Right kidney (tissue), 1 donor: Measurements from ENCODE around the gene TNIP2.

ENCODE experiments used
- DNase-seq: peaks from one replicate; pipeline ENCODE4 v3.0.0-alpha.2; 2016

TNIP2 gene

DNA sequence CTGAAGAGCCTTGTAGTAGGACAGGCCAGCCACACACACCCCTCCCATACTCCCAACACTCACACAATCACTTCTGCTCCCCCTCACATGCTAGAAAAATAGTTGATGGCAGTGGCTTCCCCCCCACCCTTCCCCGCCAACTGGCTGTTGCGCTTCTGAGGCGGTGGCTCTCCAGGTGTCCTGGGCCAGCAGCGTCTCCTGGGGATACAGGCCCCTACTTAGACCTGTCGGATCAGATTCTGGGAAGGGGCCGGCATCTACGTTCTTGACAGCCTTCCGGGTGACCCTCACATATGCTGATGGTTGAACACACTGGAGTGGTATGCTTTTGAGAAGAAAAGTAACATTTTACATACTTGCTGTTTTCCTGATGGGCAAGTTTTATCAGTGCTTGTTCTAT is 39.9 kb downstream of the TNIP2 start:
- DNase-seq, result no peak

DNA sequence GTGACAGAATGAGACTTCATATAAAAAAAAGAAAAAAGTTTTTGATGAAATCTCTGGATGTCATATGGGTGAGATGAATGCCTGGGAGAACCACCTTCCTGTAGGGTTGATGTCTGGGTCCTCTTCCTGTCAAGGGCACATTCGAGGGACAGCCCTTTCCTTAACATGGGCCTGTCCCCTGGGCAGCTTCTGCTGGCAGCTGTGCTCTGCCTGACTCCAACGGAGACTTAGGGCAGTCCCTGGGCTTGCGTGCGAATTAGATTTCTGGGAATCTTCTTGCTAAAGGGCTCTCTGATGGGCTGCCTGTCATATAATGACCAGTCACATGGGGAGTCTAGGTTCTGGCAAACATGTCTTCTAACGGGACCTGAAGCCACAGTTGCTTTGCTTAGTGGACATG is 40.7 kb downstream of the TNIP2 start:
- no peak for DNase-seq

DNA sequence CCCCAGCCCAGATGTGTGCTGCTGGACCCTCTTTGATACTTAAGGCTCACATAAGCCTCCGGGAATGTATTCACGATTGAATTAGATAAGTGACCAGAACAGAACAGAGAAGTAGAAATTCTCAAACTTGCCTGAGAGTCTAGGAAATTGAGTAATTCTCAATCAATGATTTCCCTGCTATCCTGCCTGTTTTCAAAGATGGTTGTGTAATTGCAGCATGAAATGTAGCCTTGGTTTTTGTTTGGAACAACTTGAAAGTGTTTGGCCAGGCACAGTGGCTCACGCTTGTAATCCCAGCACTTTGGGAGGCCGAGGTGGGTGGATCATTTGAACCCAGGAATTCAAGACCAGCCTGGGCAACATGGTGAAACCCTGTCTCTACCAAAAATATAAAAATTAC is 41.2 kb downstream of the TNIP2 start:
- no peak for DNase-seq

DNA sequence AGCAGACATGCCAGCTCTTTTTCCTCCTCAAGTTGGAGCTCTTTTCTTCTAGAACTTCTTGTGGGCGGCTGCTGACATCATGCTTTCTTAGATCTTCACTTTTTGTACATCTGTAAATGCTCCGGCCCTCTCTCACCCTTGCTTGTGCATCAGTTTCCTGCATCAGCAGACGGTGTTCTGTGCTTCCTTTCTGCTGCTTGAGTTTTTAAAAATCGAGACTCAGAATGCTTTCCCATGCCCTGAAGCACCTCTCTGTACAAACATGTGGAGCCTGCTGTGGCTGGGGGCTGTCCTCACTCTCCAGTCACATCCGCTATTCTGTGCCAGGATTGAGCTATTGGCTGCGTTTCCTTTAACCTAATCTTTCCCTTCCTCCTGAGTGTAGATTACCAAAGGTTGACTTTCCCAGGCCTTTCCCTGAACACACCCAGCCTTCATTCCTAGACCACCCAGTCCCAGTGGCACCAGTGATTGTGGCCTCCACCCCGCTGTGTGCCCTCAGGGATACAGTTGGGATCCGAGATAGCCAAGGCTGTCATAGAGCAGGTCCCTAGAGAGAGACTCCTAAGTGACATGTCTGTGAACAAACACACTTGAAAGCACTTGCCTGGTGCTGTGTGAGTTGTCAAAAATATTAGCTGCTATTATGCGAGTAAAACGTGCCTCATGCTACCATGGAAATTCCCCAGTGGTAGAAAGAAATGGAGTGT is 41.9 kb downstream of the TNIP2 start:
- no peak for DNase-seq

DNA sequence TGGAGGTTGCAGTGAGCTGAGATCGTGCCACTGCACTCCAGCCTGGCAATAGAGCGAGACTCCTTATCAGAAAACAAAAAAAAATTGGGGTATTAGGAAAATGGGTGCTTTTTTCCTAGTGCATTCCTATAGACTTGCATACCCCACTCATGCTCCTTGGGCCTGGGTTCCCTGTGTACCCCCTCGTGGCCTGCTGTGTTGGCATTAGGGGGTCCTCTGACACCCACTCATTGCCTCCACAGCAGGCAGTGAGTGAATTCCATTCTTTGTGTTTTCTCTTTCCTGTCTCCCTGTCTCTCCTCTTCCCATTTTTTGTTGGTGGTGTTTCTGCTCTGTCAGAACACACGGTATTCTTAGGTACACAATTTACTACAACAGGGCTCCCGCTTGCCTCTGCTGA is 42.8 kb downstream of the TNIP2 start:
- DNase-seq, result no peak

DNA sequence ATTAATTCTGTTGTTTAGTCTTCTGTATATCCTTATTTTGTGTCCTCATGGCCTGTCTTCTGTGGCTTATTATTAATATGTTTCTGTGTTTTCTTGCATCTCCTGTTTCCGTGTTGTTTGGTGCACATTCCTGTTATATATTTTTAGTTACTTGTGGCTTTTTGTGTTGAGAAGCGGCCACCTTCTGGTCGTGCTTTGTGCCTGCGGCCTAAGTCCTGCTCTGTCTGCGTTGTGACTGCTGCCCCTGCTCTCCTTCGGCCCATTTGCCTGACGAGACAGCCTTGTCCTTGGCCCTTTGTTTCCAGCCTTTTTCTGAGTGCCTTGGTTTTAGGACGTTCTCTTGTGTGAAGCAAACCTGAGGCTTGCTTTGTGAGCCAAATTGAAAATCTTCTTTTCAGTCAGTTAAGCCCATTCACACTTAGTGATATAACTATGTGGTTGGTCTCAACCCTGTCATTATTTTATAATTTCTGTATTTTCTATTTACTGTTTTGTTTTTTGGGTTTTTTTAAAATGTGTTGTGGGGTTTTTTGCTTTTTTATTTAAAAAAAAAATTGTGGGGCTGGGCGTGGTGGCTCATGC is 43.8 kb downstream of the TNIP2 start:
- DNase-seq, result no peak

DNA sequence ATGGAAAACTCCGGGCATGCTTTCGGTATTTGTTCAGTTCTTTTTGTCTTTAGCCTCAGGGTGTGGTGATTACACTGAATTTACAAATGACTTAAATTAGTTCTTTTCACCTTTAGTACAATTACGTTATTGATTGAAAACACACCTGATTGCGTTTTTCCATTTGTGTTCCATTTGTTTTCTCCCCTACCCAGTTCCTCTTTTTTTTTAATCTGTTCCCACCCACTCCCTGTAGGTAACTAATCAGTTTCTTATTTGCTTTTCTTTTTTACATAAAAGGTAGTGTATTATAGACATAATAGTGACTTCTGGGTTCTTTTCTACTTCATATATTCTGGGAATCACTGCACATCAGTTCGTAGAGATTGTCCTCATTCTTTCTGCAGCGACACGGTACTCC is 53.4 kb downstream of the TNIP2 start:
- DNase-seq, result no peak

DNA sequence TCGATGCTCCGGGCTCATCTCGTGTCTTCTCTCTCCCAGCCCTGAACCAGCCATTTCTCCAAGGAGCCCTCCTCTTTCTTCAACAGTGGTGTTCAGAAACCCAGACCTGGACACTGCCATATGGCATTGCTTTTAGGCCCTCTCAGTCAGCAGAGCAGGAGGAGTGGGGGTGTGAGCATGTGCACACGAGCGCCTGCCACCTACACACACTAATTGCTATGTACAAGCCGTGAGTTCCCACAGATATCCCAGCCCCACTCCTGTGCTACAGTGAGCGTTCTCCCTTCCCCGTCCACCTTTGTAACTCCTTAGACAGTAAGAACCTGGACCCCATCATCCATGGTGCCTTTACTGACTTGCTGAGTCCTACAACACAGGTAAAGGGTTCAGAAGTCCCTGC is 53.8 kb downstream of the TNIP2 start:
- no peak for DNase-seq

DNA sequence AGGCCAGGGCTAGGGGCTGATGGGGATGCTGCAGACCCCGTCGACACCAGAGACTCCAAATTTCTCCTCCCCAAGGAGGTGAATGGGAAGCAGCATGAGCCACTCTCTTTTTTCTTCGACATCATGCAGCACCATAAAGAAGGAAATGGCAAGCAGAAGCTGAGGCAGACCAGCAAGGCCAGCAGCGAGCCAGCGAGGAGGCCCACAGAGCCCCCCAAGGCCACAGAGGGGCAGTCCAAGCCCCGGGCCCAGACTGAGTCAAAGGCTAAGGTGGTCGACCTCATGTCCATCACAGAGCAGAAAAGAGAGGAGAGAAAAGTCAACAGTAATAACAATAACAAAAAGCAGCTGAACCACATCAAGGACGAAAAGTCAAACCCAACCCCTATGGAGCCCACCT is 56.1 kb downstream of the TNIP2 start:
- DNase-seq, result no peak

DNA sequence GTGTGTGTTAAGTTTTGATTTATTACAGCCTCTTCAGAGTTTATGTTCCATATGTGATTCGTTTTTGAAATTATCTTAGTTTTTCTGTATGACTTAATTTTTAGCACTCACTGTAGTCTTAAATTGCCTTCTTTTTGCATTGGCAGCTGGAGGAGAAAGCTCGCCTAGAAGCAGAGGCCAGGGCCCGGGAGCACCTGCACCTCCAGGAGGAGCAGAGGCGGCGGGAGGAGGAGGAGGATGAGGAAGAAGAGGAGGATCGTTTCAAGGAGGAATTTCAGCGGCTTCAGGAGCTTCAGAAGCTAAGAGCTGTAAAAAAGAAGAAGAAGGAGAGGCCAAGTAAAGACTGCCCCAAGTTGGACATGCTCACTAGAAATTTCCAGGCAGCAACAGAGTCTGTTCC is 56.6 kb downstream of the TNIP2 start:
- DNase-seq, result no peak

DNA sequence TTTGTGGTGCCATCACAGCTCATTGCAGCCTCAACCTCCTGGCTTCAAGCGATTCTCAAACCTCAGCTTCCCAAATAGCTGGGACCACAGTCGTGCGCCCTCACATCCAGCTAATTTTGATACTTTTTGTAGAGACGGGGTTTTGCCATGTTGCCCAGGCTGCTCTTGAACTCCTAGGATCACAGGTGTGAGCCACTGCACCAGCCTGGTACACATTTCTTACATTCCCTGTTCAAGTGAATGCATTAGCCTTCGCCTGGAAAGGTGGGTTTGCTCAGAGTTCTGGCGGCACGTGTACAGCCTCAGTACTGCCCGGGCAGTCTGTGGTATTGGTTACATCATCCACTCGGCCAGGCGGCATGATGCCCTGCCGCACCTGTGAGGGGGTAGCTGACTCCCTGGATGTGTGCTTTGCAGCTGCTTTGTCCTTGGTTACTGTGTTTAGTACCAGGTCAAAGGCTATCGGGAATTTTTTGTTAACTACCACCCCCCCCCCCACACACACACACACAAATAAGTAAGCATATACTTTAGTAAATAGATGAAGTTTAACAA is 57.1 kb downstream of the TNIP2 start:
- no peak for DNase-seq

DNA sequence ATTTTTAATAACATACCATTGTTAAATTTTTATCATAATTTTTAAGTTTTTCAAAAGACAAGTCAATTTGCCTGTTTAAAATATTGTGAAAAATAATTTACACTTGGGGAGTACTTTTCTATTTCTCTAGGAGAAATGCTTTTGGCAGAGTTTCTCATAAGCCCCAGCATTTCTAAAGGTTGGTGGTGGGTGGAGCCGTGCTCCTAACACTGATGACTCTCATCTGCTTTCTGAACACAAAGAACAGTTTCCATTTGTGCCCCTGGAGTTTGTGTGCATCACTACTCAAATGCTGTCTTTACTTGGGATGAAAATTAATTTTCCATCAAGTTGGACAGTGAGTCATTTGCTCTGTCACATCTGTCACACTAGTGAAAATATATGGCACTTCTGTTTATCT is 57.6 kb downstream of the TNIP2 start:
- no peak for DNase-seq

DNA sequence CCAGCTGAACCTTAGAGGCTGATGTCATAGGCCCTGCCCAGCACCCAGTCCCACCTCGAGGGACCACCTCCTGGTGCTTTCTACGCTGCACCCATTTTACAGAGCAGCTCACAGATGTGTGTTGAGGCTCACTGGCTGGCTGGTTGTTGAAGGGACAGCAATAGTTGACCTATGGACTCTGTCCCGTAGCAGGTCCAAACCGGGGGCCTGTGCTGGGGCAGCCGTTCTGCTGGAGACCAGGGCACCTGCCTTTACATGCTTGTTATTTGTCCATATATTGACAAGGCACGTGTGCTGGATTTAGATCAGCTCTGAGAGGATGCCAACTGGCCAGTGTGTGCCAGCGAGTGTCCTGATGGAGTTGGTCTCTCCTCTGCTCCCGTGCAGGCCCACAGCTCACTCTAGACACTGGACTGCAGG is 58.1 kb downstream of the TNIP2 start:
- no peak for DNase-seq

DNA sequence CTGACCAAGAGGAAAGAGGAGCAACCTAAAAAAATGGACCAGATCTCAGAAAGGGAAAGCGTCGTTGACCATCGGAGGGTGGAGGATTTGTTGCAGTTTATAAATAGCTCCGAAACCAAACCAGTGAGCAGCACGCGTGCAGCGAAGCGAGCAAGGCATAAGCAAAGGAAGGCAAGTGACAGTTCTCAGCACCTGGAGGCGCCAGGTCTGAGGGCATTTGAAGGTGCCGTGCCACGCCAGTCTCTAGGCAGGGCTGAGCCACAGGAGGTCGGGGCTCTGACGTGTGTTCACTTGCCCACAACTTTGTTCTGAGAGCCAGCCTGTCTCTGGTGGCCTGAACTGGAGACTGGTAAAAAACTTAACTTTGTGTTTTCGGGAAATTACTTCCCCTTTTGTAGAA is 59.7 kb downstream of the TNIP2 start:
- DNase-seq, result no peak

DNA sequence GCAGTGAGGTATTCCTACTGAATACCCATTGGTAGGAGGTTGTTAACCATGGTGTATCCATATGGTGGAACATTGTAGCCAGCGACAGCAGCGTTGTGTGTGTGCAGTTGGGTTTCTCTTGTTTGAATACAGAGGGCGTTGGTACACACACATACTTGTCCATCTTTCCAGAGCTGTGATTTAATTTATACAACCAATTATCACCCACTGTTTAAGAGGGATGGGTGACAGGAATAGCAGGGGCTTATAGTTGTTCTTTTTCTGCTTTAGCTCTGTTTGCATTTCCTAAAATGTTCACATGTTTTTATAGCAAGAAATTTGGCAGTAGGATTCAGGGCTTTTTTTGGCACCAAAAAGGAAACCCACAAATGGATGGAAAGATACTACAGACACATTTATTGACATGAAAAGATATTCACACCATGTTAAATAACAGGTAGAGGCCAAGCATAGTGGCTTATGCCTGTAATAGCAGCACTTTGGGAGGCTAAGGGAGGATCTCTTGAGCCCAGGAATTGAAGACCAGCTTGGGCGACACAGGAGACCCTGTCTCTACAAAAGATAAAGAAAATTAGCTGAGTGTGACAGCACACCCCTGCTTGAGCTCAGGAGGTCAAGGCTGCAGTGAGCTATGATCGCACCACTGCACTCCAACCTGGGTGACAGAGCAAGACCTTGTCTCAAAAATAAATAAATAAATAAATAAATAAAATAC is 60.6 kb downstream of the TNIP2 start:
- DNase-seq, result no peak

DNA sequence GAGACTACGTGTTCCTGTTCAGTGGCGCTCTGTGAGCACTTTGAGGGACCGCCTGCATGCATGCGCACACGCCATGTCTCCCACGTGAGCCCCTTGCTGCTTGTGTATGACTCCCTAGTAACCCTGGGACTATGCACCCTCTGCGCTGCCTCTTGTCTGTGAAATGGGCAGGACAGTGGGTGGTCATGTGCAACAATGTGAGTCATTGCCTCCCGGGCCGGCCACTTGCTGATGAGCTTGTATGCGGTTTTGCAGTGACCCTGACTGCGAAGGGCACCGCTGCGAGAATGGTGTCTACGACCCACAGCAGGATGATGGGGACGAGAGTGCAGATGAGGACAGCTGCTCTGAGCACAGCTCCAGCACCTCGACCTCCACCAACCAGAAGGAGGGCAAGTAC is 61.4 kb downstream of the TNIP2 start:
- DNase-seq, result no peak

DNA sequence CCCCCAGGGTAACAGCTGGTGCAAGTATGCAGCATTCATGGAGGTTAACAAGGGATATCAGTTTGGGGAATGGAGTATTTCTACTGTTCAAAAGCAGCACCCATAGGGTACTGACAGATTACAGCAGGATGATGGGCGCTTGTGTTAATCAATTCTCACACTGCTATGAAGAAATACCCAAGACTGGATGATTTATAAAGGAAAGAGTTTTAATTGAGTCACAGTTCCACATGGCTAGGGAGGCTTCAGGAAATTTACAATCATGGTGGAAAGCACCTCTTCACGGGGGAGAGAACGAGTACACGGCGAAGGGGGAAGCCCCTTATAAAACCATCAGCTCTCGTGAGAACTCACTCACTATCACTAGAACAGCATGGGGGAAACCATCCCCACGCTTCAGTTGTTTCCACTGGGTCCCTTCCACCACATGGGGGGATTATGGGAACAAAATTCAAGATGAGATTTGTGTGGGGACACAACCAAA is 64.1 kb downstream of the TNIP2 start:
- DNase-seq, result no peak
